Stimulated activated CD4-positive, alpha-beta T cell treated with anti-CD3 and anti-CD28 coated beads, Interleukin-2, amount 100 ng/mL, for 48 hours (primary cell): ENCODE data around the gene SELENOO.

Experiments
- DNase-seq, 2 donors: peaks; one replicate each; pipeline ENCODE4 v3.0.0-alpha.2; 2020

Gene SELENOO

DNA sequence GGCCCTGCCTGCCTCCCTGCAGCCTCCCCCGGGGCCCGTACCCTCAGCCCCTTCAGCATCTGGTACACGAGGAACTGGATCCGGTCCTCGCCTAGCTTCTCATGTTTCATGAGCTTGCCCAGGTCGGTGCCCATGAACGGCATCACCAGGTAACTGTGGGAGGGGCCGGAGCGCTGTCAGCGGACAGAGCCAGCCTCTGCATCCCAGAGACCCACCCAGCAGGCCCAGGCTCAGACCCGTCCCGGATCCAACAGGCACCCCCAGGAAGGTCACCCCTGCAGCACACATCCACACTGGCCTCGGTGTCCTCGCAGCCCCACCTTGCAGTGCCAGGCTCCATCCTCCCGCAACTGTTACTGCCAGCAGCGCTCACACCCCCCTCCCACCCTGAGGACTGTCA lies 56.2 kb downstream of the SELENOO start:
- no peak for DNase-seq

GRCh38 chr22:50257451-50258360 lies 56.9 kb downstream of the SELENOO start:
- DNase-seq, result no peak

DNA sequence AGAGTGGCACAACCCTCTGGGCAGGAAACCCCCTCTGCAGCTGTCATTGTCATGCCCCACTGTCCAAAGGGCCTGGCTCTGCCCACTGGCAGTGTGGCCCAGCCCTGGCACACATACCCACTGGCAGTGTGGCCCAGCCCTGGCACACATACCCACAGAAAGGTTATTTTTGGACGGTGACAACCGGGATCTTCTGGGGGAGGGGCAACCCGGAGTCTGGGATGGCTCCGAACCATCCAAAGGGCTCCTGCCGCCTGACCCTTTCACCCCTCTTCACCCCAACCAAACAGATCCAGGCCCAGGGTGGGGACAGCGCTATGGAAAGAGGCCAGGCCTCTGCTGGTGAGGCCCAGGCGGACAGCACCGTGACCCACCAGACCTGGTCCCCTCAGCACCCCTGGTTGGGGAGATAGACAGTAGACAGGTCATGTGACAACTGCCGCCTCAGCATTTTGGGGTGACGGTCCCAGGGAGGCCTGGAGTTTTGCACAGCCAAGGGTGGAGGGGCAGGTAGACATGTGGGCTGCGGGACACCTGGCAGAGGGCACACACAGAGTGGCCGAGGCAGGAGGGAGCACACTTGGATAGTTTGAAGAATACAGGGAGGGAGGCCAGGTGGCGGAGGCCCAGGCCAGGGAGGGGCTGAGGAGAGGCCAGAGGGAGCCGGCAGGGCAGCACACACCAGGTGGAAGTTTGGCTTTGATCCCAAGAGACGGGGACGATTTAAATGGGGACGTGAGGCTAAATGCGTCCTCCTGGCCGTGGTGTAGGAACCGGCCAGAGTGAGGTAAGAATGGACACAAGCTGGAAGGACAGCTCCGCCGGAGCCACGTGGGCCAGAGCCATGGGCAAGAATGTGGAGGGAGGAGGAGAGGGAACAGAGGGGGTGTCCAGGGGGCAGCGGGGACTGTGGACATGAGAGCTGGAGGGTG lies 57.8 kb downstream of the SELENOO start:
- DNase-seq, result no peak

DNA sequence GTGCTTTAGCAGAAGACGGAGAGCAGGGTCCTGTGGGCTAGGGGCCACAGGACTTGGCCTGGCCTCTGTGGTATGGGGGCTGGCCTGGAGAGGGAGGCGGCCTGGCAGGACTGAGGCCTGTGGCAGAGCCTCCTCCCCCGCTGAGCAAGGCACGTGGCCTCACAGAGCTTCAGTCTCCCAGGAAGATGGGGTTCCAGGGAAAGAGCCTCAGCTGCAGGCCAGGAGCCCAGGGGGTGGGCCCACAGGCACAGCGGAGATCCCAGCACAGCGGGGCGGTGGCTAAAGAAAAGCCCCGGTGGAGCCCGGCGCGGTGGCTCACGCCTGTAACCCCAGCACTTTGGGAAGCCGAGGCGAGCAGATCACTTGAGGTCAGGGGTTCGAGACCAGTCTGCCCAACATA lies 58.5 kb downstream of the SELENOO start:
- no peak for DNase-seq

DNA sequence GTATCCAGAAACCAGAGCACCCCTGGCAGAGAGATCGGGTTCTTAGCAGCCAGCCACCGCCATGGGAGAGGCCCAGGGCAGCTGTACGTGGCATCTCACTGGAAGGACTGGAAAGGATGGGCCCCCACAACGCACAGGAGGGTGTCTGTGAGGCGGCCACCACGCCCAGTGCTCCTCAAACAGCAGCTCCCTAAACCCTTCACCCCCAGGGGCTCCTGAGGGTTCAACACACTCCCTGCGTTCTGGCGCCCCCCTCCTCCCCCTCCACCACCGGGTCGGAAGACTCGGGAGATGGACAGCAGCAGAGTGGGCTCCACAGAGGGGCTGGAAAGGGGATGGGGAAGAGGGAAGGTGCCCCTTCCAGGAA lies 59.6 kb downstream of the SELENOO start:
- DNase-seq, result no peak

DNA sequence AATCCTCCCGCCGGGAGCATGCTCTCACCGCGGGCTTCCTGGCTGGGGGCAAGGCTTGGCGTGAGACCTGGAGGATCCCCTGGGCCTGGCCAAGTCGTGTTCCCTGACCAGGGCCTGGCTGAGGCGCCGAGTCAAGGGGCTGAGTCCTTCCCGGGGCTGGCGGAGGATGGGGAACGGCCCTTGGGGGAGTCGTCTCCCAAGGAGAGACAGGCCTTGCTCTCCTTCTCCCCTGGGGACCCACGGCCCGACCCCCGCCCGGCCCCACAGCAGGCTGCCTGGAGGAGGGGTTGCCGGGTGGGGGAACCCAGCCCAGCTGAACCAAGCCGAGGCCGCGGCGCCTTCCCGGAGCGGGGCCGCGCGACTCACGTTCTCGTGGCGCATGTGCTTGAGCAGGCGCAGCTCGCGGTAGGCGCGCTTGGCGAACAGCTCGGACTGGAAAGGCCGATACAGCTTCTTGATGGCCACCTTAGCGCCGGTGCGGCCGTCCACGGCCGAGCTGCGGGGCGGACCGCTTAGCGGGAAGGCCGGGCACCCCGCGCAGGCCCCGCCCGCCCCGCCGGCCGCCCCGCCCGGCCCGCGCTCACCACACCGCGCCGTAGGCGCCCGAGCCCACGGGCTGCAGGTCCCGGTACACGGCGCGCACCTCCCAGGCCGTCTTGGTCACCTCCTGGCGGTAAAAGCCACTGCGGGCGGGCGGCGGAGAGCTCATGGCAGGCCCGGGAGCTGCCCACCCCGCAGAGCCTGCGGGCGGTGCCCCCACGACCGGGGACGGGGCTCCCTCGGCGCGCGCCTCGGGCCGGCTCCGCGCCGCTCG lies 60.2 kb downstream of the SELENOO start:
- DNase-seq, result peak; percentile 35 to 48

DNA sequence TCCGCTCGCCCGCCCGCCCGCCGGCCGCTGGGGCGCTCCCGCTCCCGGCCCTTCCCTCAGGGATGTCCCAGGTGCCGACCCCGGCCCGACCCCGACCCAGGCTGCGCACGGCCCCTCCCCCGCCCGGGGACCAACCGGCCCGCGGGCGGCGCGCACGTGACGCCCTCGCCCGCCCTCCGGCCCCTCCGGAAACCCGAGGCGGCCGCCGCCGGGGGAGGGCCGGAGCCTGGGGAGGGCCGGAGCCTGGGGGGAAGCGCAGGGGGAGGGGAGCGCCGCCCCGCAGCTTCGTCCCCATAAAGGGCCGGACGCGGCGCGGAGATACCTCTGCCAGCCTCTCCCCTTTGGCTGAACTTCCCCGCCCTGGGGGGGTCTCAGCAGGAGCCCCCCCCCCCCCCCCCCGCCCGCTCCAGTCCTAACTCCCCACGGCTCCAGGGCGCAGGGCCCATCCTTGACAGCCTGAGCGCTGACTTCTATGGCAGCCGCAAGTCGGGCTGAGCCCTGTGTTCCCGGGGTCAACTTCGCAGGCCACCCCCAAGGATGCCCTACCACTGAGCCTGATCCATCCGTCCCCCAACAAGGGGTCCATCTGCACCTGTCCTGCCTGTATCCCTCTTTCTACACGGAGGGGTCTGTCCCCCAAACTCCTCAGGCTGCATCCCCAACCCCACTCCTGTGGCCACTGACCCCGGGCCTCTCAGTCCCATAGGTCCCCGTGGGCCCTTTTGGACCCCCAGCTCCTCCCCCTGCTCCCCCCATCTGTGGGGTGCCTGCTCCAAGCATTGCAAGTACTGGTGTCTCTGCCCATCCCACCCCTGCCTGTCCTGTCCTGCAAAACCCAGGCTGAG lies 61.0 kb downstream of the SELENOO start, which contains the start of gene MAPK12:
Gene MAPK12 (minus strand): TSS at position 69 of the 845 bp plus-strand sequence. CDS start 174 bp downstream, outside the sequence.
- no peak for DNase-seq

DNA sequence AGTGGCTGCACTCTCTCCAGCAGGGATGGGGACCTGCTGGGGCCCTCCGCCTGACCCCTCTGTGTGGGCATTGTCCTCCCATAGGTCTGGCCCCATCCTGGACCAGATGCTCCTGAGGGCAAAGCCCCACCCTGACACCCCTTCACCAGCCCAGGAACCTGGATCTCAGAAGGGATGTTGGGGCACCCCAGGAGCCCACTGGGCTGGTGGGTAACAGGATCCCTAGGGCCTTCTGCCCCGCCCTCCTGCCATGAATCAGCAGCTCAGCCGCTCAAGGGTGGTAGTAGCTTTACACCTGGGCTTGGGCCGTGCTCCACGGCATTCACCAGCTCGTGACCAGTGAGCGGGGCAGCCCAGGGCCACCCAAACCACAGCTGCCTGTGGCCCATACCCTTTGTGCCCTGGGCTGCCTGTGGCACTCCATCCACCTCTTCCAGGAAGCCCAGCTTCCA lies 61.7 kb downstream of the SELENOO start:
- DNase-seq, result no peak

- DNase-seq, result no peak
Observed at GRCh38 chr22:50262973-50263617, 62.3 kb downstream of the SELENOO start.

GRCh38 chr22:50264104-50264745 lies 63.4 kb downstream of the SELENOO start:
- DNase-seq, result no peak

GRCh38 chr22:50264946-50265669 lies 64.3 kb downstream of the SELENOO start:
- no peak for DNase-seq

DNA sequence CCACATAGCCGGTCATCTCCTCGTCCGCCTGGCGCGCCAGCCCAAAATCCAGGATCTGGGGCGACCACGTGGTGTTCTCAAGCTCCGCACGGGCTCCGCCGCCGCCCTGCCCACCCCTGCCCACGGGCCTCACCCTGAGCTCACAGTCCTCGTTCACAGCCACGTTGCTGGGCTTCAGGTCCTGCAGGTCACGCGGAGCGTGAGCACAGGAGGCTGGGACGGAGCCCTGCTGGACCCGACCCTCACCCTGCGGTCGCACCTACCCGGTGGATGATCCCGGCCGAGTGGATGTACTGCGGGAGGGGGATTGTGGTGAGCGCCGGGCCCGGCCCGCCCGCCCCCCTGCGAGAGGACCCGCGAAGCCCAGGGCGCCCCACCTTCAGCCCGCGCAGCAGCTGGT lies 66.2 kb downstream of the SELENOO start:
- DNase-seq, result no peak
